COLO668 (cell line): ENCODE data around the gene ALK.

Experiments used
- DNase-seq: peaks from one replicate; lab custom pipeline; 2025; ENCODE audit not compliant: unreplicated experiment; lab: John Stamatoyannopoulos, UW

The ALK gene

GRCh38 chr2:29910465-29910864 is 10.9 kb downstream of the ALK start:
- no peak for DNase-seq

GRCh38 chr2:29902356-29902755 is 19.0 kb downstream of the ALK start:
- DNase-seq: no peak

GRCh38 chr2:29900971-29901633 is 20.3 kb downstream of the ALK start:
- no peak for DNase-seq

- no peak for DNase-seq
Measured at GRCh38 chr2:29898999-29899398, 22.4 kb downstream of the ALK start.

- no peak for DNase-seq
Measured at GRCh38 chr2:29894822-29895614, 26.4 kb downstream of the ALK start.

GRCh38 chr2:29892585-29893259 is 28.7 kb downstream of the ALK start:
- no peak for DNase-seq

GRCh38 chr2:29881089-29881730 is 40.2 kb downstream of the ALK start:
- DNase-seq: no peak

- no peak for DNase-seq
Measured at GRCh38 chr2:29880084-29880483, 41.3 kb downstream of the ALK start.

GRCh38 chr2:29879456-29879855 is 41.9 kb downstream of the ALK start:
- DNase-seq: no peak

GRCh38 chr2:29878898-29879297 is 42.5 kb downstream of the ALK start:
- DNase-seq: no peak

GRCh38 chr2:29876374-29876773 is 45.0 kb downstream of the ALK start:
- no peak for DNase-seq

GRCh38 chr2:29874745-29875144 is 46.6 kb downstream of the ALK start:
- DNase-seq: no peak

GRCh38 chr2:29872870-29873269 is 48.5 kb downstream of the ALK start:
- no peak for DNase-seq

GRCh38 chr2:29871541-29871940 is 49.8 kb downstream of the ALK start:
- no peak for DNase-seq

GRCh38 chr2:29865512-29865911 is 55.9 kb downstream of the ALK start:
- DNase-seq: no peak

- no peak for DNase-seq
Measured at GRCh38 chr2:29864988-29865387, 56.4 kb downstream of the ALK start.

- DNase-seq: no peak
Measured at GRCh38 chr2:29855924-29856639, 65.3 kb downstream of the ALK start.

- DNase-seq: no peak
Measured at GRCh38 chr2:29850794-29851193, 70.6 kb downstream of the ALK start.

- DNase-seq: no peak
Measured at GRCh38 chr2:29848566-29849310, 72.6 kb downstream of the ALK start.

GRCh38 chr2:29847886-29848285 is 73.5 kb downstream of the ALK start:
- DNase-seq: no peak
